ENCODE data around the gene AASDH.

The AASDH gene

GRCh38 chr4:56315041-56315440, 72.2 kb downstream of the AASDH start:
- DNase-seq (ENCODE audit: low read depth), result no peak

- no peak for DNase-seq (ENCODE audit: low read depth)
Measured at GRCh38 chr4:56314207-56314915, 72.9 kb downstream of the AASDH start.

DNA sequence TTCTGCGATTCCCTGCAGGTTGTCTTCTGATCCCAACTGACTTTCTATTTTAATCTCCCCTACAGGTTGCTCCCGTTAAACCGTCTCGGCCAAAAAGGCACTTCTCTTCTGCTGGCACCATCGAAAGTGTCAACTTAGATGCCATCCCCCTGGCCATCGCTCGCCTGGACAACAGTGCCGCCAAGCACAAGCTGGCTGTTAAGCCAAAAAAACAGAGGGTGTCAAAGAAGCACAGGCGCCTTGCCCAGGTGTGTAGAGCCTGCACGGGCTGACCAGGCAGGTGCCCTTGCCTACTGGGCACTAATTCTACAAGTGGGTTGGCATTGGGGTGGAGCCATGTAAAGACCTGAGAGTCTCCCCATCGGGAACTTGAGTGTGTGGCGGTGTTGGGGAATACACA, 74.2 kb downstream of the AASDH start:
- DNase-seq (ENCODE audit: low read depth), result no peak

- no peak for DNase-seq (ENCODE audit: low read depth)
Measured at GRCh38 chr4:56311299-56311975, 75.9 kb downstream of the AASDH start.

GRCh38 chr4:56310401-56311125, 76.7 kb downstream of the AASDH start:
- no peak for DNase-seq (ENCODE audit: low read depth)

DNA sequence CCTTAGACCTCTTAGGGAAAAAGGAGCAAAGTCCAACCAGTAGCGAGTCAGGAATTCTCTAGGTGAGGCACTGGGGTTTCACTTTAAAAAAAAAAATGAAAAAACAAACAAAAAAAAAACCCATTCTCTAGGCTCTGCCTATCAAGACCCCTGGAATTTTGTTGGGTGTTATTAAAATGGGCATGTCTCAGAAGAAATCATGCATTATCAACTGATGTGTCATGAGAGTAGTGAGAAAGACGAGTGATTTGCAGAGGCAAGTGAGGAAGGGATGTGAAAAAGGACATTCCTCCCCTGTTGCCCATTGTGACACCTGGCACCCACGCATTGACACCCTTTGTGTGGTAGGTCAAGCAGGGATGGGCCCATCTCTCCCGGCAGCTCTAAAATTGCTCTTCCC, 78.9 kb downstream of the AASDH start:
- no peak for DNase-seq (ENCODE audit: low read depth)

- no peak for DNase-seq (ENCODE audit: low read depth)
Measured at GRCh38 chr4:56307423-56307822, 79.9 kb downstream of the AASDH start.

GRCh38 chr4:56305390-56305789, 81.9 kb downstream of the AASDH start:
- DNase-seq (ENCODE audit: low read depth), result no peak

- no peak for DNase-seq (ENCODE audit: low read depth)
Measured at GRCh38 chr4:56303921-56304320, 83.4 kb downstream of the AASDH start.

- DNase-seq (ENCODE audit: low read depth), result no peak
Measured at GRCh38 chr4:56302760-56303159, 84.5 kb downstream of the AASDH start.

- DNase-seq (ENCODE audit: low read depth), result no peak
Measured at GRCh38 chr4:56301997-56302496, 85.2 kb downstream of the AASDH start.

DNA sequence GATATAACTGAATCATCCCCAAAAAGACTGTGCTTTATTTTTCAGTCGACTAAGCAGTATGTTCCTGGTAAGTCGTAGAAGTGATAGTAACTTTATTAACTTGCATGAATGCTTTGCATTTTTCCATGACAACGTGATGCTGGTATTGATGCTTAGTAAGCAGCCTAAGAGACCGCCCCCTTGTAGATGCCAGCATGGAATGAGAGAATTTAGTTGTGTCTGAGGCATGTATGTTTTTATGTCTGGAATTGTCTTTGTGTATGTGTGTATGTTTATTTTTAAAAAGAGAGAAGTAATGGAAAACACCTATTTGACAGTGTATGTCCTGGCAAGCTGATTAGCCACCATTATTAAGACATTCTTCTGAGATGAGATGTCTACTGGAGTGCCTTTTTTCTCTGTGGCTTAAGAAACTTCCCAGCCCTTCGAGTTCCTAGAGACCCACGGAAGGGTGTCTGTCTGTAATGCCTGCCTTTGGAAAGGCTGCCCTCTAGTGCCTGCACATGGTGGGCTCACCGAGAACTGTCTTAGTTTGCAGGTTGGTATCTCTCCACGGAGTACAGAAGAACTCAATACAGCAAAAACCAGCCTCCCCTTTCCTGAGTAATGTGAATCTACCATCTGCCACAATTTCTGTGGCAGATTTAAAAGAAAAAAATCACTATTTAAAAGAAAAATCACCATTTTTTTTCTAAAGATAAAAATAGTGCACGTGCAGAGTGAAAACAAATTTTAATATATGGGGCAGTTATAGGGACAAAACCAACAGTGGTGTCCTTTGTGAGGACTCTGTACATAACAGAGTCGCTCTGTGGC, 85.9 kb downstream of the AASDH start:
- peak; percentile 48 for DNase-seq (ENCODE audit: low read depth)

DNA sequence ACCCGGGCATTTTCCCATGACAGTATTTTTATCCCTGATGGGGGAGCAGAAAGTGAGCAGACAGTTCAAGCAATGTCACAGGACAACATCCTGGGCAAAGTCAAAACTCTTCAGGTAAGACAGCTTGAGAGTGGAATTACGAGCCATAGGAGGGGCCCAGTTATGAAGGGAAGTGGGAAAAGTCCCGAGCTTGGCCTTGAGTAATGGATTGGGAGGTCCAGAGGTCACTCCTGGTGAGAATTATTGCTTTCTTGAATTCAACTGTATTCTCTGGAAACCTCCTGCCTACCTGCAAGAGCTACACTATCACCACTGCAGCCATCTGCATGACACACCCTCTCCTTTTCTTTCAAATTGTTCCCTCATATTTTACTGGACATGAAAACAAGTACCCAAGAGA, 89.1 kb downstream of the AASDH start:
- DNase-seq (ENCODE audit: low read depth), result no peak

DNA sequence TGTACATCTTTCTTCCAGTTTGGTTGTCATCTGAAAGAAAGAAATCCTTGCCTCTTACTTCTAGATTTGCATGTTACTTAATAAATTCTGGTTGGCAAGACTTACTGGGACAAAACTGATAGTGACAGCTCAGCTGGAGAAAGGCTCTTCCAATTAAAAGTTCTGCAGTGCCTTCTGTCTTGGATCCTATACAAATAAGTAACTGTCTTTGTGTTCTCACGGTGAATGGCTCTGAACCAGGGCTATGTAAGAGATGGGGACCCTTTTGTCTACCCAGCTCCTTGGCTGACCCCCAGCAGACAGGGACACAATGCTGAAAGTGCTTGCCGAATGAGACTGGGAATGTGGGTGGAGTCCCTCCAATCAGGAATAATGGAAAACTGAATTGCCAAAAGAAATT, 89.5 kb downstream of the AASDH start:
- DNase-seq (ENCODE audit: low read depth), result no peak

DNA sequence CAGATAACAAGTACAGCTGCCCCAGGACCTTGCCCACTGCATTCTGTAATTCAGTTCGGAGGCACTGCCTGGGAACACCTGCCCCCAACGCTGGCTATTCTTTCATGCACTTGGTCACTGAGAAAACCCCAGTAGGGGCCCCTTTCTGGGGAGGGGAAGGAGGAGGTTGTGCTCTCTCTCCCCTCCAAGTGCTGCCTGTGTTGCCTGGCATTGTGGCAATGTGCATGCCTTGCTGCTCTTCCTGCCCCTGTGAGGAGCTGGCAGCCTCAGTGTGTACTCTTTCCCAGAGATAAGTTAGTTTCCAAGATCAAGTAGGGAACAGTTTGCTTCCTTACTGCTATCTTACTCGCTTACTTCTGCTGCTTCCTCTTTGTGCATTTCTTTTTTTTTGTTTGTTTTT, 90.8 kb downstream of the AASDH start:
- DNase-seq (ENCODE audit: low read depth), result no peak

GRCh38 chr4:56293121-56293520, 94.2 kb downstream of the AASDH start:
- no peak for DNase-seq (ENCODE audit: low read depth)

- DNase-seq (ENCODE audit: low read depth), result no peak
Measured at GRCh38 chr4:56289934-56290333, 97.4 kb downstream of the AASDH start.

GRCh38 chr4:56288663-56289062, 98.6 kb downstream of the AASDH start:
- no peak for DNase-seq (ENCODE audit: low read depth)
